ENCODE data around the gene CSK.

DNA sequence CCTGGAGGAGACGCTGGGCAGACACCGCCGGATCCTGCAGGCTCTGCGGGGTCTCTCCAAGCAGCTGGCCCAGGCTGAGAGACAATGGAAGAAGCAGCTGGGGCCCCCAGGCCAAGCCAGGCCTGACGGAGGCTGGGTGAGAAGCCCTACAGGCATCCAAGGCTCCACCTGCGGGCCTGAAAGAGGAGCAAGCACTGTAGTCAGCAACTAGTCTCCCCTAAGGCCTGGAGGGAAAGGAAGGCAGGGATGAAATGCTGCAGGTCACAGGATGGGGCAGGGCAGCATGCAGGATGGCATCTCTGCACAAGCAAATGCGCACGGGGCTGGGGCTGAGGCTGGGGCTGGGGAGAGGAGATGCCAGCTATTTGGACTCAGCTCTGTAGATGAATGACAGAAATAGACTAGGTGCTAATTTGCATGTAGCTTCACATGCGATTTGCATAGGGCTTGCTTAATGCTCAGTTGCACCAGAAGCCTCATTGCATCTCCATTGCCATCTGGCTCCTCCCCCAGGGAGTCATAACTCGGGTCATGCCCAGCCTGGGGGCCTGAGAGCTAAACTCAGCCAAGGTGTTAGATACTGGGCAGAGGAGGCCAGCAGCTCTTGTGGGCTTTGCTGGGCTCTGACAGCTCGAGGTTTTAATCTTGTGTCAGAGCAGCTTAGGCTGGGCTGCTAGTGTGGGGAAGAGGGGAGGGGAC is 39.4 kb downstream of the CSK start:
- TF ChIP-seq EZH2 (IDR thresholded peaks at IDR 0.05; ENCODE audit: low read depth, low read length, severe bottlenecking): no peak
- no peak for TF ChIP-seq ATF2 (IDR thresholded peaks at IDR 0.05; ENCODE audit: low read length)
- TF ChIP-seq EP300 (IDR thresholded peaks at IDR 0.05; ENCODE audit: borderline replicate concordance in 1 of 2, low read depth in 2 of 2, low read length in 2 of 2): no peak
- no peak for TF ChIP-seq JUN (IDR thresholded peaks at IDR 0.05; ENCODE audit: low read depth, low read length)
